Liver (tissue), 9 donors: ENCODE results near the gene ALDH1L1. TPM values are rescaled to one million over a fixed set of nuclear protein-coding genes. Genes with fewer than 3 reads are reported as not detected.

Experiments
- DNase-seq: peaks from one replicate; pipeline ENCODE4 v3.0.0-alpha.2; 2017; ENCODE audit warnings: low spot score
- H3K27ac ChIP-seq, 2 donors: one replicate each; pipeline ENCODE4 v1.7.0; 2013; ENCODE audit warnings: inconsistent platforms in 2 of 2, low read length in 2 of 2, control low read depth in 1 of 2, low read depth in 1 of 2, mild to moderate bottlenecking in 1 of 2
- H3K27me3 ChIP-seq, 4 donors: one replicate each; pipeline versions ENCODE4 v1.6.1 to v1.7.0; 2013; ENCODE audit warnings: low read length in 3 of 4, inconsistent platforms in 1 of 4, mild to moderate bottlenecking in 1 of 4, moderate library complexity in 1 of 4; ENCODE audit not compliant: control insufficient read depth in 4 of 4, insufficient read depth in 4 of 4
- H3K36me3 ChIP-seq, 4 donors: one replicate each; pipeline versions ENCODE4 v1.6.1 to v1.7.0; 2013; ENCODE audit warnings: low read length in 3 of 4, mild to moderate bottlenecking in 3 of 4, low read depth in 1 of 4, moderate library complexity in 1 of 4; ENCODE audit not compliant: control insufficient read depth in 4 of 4, insufficient read depth in 3 of 4
- H3K4me1 ChIP-seq, 4 donors: one replicate each; pipeline versions ENCODE4 v1.6.1 to v1.7.0; 2013; ENCODE audit warnings: low read length in 3 of 4, mild to moderate bottlenecking in 3 of 4, moderate library complexity in 1 of 4; ENCODE audit not compliant: control insufficient read depth in 4 of 4, insufficient read depth in 4 of 4
- H3K4me3 ChIP-seq, 3 donors: one replicate each; pipeline versions ENCODE4 v1.6.1 to v1.7.0; 2013; ENCODE audit warnings: low read length in 3 of 3, control low read depth in 1 of 3, low read depth in 1 of 3, mild to moderate bottlenecking in 1 of 3
- H3K9ac ChIP-seq, 2 donors: one replicate each; pipeline ENCODE4 v1.7.0; 2013; ENCODE audit warnings: low read length in 2 of 2, mild to moderate bottlenecking in 2 of 2, moderate library complexity in 2 of 2, control low read depth in 1 of 2, low read depth in 1 of 2
- H3K9me3 ChIP-seq, 4 donors: one replicate each; pipeline versions ENCODE4 v1.6.1 to v1.7.0; 2013; ENCODE audit warnings: low read length in 3 of 4; ENCODE audit not compliant: control insufficient read depth in 4 of 4
- EGR1 ChIP-seq, 2 donors: IDR thresholded peaks; 2 replicates each; pipeline ENCODE4 v1.6.1; 2016 to 2018; ENCODE audit warnings: antibody characterized with exemption in 2 of 2, low read depth in 2 of 2
- FOXA1 ChIP-seq: IDR thresholded peaks from 2 replicates; pipeline ENCODE4 v1.6.1; 2016; ENCODE audit warnings: antibody characterized with exemption
- FOXA2 ChIP-seq: IDR thresholded peaks from 2 replicates; pipeline ENCODE4 v1.6.1; 2016; ENCODE audit warnings: antibody characterized with exemption
- GABPA ChIP-seq, 2 donors: IDR thresholded peaks in 1 of 2; conservative IDR thresholded peaks in 1 of 2; 2 replicates each; pipeline ENCODE4 v1.6.1; 2016; ENCODE audit warnings: antibody characterized with exemption in 2 of 2, mild to moderate bottlenecking in 1 of 2, moderate library complexity in 1 of 2
- HNF4A ChIP-seq, 2 donors: conservative IDR thresholded peaks; 2 replicates each; pipeline ENCODE4 v1.6.1; 2016; ENCODE audit warnings: antibody characterized with exemption in 2 of 2, mild to moderate bottlenecking in 2 of 2
- HNF4G ChIP-seq: IDR thresholded peaks from 2 replicates; pipeline ENCODE4 v1.6.1; 2016; ENCODE audit warnings: antibody characterized with exemption
- JUND ChIP-seq, 2 donors: IDR thresholded peaks; 2 replicates each; pipeline ENCODE4 v1.6.1; 2016; ENCODE audit warnings: antibody characterized with exemption in 2 of 2
- NR2F2 ChIP-seq: IDR thresholded peaks from 2 replicates; pipeline ENCODE4 v1.6.1; 2016; ENCODE audit warnings: antibody characterized with exemption
- RAD21 ChIP-seq, 2 donors: IDR thresholded peaks; 2 replicates each; pipeline ENCODE4 v1.6.1; 2016; ENCODE audit warnings: antibody characterized with exemption in 2 of 2, mild to moderate bottlenecking in 2 of 2
- RXRA ChIP-seq, 2 donors: IDR thresholded peaks; 2 replicates each; pipeline ENCODE4 v1.6.1; 2017 to 2018; ENCODE audit warnings: antibody characterized with exemption in 2 of 2, mild to moderate bottlenecking in 1 of 2
- SP1 ChIP-seq: IDR thresholded peaks from 2 replicates; pipeline ENCODE4 v1.6.1; 2018; ENCODE audit warnings: antibody characterized with exemption, mild to moderate bottlenecking
- TAF1 ChIP-seq: conservative IDR thresholded peaks from 2 replicates; pipeline ENCODE4 v1.6.1; 2016; ENCODE audit warnings: antibody characterized with exemption, mild to moderate bottlenecking
- YY1 ChIP-seq: IDR thresholded peaks from 2 replicates; pipeline ENCODE4 v1.6.1; 2016; ENCODE audit warnings: antibody characterized with exemption, mild to moderate bottlenecking
- WGBS: extraction: QIAGEN DNeasy Blood & Tissue Kit; methylation state at CpG from one replicate; pipeline ENCODE4 v1.1.7; 2013; 5-methylcytosine and 5-hydroxymethylcytosine counted together
- polyA plus RNA-seq, 2 donors: library from polyadenylated mRNA; stranded (reverse) in 1 of 2; unstranded in 1 of 2; fragments of 200-250 nt in 1 of 2; fragments of >200 nt in 1 of 2; fragmentation: Nextera tagmentation in 1 of 2; extraction: Ambion mirVana in 1 of 2; gene quantifications; one replicate each; pipeline versions ENCODE4 v1.2.1 to v1.2.3, GENCODE V29; 2013 to 2015
- total RNA-seq, 2 donors: library from RNA; depleted of rRNA; stranded (reverse); fragments of >200 nt; gene quantifications; one replicate each; pipeline ENCODE4 v1.2.3, GENCODE V29; 2014
- TF ChIP-seq, protein P1 (sequence below): IDR thresholded peaks from 2 replicates; pipeline ENCODE4 v1.6.1; 2016; ENCODE audit warnings: antibody characterized with exemption
- TF ChIP-seq, protein P2 (sequence below): fragments of 150-350 bp; IDR thresholded peaks from 2 replicates; pipeline ENCODE4 v1.5.1; 2017; ENCODE audit warnings: improper control_type of control experiment, low read depth, low read length; ENCODE audit not compliant: missing input control
- TF ChIP-seq, protein P3 (sequence below): IDR thresholded peaks from 2 replicates; pipeline ENCODE4 v1.6.1; 2016; ENCODE audit warnings: antibody characterized with exemption, mild to moderate bottlenecking
- TF ChIP-seq, protein P4 (sequence below): IDR thresholded peaks from 2 replicates; pipeline ENCODE4 v1.6.1; 2016; ENCODE audit warnings: antibody characterized with exemption
- TF ChIP-seq, protein P5 (sequence below): IDR thresholded peaks from 2 replicates; pipeline ENCODE4 v1.6.1; 2016; ENCODE audit warnings: antibody characterized with exemption
- donor health status: healthy.
- donor health status: healthy.
- donor health status: healthy.
- donor health status: healthy.
- donor health status: healthy.

The ALDH1L1 gene
- total and polyA plus RNA-seq, 4 donors = 46.7 to 234 (median 147) TPM

DNA sequence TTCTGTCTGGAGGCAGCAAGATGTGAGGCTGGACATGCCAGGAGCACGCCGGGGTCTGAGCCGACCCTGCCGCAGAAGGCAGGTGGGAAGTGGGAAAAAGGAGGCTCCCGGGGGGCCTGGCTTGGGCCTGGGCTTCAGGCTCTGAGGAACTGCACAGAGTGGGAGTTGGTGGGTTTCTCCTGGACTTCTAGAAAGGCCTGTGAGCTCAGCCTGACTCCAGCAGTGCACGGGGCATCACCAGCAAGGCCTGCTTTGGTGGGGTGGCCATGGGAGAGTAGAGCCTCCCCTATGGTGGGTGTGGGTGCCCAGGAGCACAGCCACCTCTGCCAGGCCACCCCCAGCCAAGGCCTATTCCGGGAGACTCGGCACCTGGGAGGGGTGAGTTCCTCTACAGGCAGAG is 78.4 kb downstream of the ALDH1L1 start:
- 95% methylated on average over 8 of the region's 8 CpGs for WGBS
- Histone ChIP-seq H3K27ac (no peak overlapping the region), H3K9me3 (no peaks in the 10 kb centered on the region), H3K27me3 (no peaks in the 10 kb centered on the region), H3K9ac (no peak overlapping the region), H3K36me3 (peaks cover 13 to 56% (median 35%) of the 10 kb centered on the region in 4 donors), H3K4me3 (no peak overlapping the region), H3K4me1 (no peaks in the 10 kb centered on the region)
- TF ChIP-seq HNF4G (no peak), RXRA (IDR thresholded peaks at IDR 0.05) (no peak), TAF1 (no peak), EGR1 (IDR thresholded peaks at IDR 0.05; ENCODE audit: low read depth in 2 of 2) (no peak), RAD21 (IDR thresholded peaks at IDR 0.05) (no peak), FOXA1 (no peak), SP1 (no peak), YY1 (no peak), FOXA2 (no peak), HNF4A (conservative IDR thresholded peaks at IDR 0.05) (no peak)
- TF ChIP-seq, protein P1, sequence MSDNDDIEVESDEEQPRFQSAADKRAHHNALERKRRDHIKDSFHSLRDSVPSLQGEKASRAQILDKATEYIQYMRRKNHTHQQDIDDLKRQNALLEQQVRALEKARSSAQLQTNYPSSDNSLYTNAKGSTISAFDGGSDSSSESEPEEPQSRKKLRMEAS = no peak
- TF ChIP-seq, protein P2, sequence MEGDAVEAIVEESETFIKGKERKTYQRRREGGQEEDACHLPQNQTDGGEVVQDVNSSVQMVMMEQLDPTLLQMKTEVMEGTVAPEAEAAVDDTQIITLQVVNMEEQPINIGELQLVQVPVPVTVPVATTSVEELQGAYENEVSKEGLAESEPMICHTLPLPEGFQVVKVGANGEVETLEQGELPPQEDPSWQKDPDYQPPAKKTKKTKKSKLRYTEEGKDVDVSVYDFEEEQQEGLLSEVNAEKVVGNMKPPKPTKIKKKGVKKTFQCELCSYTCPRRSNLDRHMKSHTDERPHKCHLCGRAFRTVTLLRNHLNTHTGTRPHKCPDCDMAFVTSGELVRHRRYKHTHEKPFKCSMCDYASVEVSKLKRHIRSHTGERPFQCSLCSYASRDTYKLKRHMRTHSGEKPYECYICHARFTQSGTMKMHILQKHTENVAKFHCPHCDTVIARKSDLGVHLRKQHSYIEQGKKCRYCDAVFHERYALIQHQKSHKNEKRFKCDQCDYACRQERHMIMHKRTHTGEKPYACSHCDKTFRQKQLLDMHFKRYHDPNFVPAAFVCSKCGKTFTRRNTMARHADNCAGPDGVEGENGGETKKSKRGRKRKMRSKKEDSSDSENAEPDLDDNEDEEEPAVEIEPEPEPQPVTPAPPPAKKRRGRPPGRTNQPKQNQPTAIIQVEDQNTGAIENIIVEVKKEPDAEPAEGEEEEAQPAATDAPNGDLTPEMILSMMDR = no peak
- TF ChIP-seq, protein P3, sequence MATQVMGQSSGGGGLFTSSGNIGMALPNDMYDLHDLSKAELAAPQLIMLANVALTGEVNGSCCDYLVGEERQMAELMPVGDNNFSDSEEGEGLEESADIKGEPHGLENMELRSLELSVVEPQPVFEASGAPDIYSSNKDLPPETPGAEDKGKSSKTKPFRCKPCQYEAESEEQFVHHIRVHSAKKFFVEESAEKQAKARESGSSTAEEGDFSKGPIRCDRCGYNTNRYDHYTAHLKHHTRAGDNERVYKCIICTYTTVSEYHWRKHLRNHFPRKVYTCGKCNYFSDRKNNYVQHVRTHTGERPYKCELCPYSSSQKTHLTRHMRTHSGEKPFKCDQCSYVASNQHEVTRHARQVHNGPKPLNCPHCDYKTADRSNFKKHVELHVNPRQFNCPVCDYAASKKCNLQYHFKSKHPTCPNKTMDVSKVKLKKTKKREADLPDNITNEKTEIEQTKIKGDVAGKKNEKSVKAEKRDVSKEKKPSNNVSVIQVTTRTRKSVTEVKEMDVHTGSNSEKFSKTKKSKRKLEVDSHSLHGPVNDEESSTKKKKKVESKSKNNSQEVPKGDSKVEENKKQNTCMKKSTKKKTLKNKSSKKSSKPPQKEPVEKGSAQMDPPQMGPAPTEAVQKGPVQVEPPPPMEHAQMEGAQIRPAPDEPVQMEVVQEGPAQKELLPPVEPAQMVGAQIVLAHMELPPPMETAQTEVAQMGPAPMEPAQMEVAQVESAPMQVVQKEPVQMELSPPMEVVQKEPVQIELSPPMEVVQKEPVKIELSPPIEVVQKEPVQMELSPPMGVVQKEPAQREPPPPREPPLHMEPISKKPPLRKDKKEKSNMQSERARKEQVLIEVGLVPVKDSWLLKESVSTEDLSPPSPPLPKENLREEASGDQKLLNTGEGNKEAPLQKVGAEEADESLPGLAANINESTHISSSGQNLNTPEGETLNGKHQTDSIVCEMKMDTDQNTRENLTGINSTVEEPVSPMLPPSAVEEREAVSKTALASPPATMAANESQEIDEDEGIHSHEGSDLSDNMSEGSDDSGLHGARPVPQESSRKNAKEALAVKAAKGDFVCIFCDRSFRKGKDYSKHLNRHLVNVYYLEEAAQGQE = no peak
- DNase-seq = no peak

DNA sequence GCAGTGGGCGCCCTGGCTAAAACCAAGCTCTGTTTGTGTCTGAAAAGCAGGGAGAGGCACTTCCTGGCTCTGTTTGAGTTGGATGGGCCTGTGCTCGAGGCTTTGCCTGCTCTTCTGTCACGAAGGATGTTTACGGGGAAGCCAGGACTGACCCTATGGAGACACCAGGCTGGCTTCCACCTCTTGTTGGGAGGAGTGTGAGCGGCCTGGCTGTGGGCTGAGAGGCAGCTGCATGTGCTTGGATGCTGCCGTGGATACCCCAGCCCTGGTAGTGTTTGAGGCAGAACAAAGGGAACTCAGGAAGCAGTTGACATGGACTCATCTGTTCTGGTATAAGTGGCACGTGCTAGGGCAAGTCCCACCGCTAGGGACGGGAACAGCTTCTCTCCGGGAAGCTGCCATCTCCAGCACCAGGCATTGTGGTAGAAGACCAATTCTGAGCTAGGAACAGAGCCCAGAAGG is 78.8 kb downstream of the ALDH1L1 start:
- Histone ChIP-seq H3K9ac (no peak overlapping the region), H3K36me3 (peaks cover 13 to 52% (median 31%) of the 10 kb centered on the region in 4 donors), H3K9me3 (no peaks in the 10 kb centered on the region), H3K27ac (no peak overlapping the region), H3K27me3 (no peaks in the 10 kb centered on the region), H3K4me3 (no peak overlapping the region), H3K4me1 (no peaks in the 10 kb centered on the region)
- no peak for DNase-seq
- 86% methylated on average over 10 of the region's 10 CpGs for WGBS
- TF ChIP-seq, protein P1 = no peak
- TF ChIP-seq RXRA (IDR thresholded peaks at IDR 0.05) (no peak), EGR1 (IDR thresholded peaks at IDR 0.05; ENCODE audit: low read depth in 2 of 2) (no peak), RAD21 (IDR thresholded peaks at IDR 0.05) (no peak), NR2F2 (no peak), FOXA1 (no peak), HNF4G (no peak), TAF1 (no peak), JUND (IDR thresholded peaks at IDR 0.05) (no peak), FOXA2 (no peak), GABPA (IDR thresholded peaks at IDR 0.05 in 1 of 2, conservative IDR thresholded peaks at IDR 0.05 in 1 of 2) (no peak), HNF4A (conservative IDR thresholded peaks at IDR 0.05) (no peak), YY1 (no peak)
- TF ChIP-seq, protein P4, sequence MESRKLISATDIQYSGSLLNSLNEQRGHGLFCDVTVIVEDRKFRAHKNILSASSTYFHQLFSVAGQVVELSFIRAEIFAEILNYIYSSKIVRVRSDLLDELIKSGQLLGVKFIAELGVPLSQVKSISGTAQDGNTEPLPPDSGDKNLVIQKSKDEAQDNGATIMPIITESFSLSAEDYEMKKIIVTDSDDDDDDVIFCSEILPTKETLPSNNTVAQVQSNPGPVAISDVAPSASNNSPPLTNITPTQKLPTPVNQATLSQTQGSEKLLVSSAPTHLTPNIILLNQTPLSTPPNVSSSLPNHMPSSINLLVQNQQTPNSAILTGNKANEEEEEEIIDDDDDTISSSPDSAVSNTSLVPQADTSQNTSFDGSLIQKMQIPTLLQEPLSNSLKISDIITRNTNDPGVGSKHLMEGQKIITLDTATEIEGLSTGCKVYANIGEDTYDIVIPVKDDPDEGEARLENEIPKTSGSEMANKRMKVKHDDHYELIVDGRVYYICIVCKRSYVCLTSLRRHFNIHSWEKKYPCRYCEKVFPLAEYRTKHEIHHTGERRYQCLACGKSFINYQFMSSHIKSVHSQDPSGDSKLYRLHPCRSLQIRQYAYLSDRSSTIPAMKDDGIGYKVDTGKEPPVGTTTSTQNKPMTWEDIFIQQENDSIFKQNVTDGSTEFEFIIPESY = no peak
- TF ChIP-seq, protein P5, sequence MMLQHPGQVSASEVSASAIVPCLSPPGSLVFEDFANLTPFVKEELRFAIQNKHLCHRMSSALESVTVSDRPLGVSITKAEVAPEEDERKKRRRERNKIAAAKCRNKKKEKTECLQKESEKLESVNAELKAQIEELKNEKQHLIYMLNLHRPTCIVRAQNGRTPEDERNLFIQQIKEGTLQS = no peak
- TF ChIP-seq, protein P2 = no peak
